ENCODE results near the gene SYT12.
A peak's percentile ranks its signal among the peaks of the same experiment; 100 is the strongest.
"Not testable (repeated sequence)": the region's sequence is repeated elsewhere in the genome, so short reads cannot be mapped to it uniquely, and the experiment has no call there.

The SYT12 gene

GRCh38 chr11:67022961-67023956 is at the start of gene SYT12:
TSS of gene SYT12 (plus strand) at chr11:67023134. CDS start at chr11:67030145, 7,011 bp downstream.
- DNase-seq, result peak; percentile 22

- no peak for DNase-seq
Measured at GRCh38 chr11:66973956-66974580, 48.9 kb upstream of the SYT12 start.

GRCh38 chr11:66974724-66975404 is 48.1 kb upstream of the SYT12 start, which contains the start of gene C11orf86:
TSS of gene C11orf86 (plus strand) at chr11:66975304. CDS start at chr11:66975363, 59 bp downstream.
- no peak for DNase-seq

- no peak for DNase-seq
Measured at GRCh38 chr11:66975405-66976027, 47.4 kb upstream of the SYT12 start.

- DNase-seq, result peak; percentile 18
Measured at GRCh38 chr11:66976028-66976467, 46.9 kb upstream of the SYT12 start.

- no peak for DNase-seq
Measured at GRCh38 chr11:66976925-66977324, 46.0 kb upstream of the SYT12 start.

- no peak for DNase-seq
Measured at GRCh38 chr11:66978229-66978628, 44.7 kb upstream of the SYT12 start.

GRCh38 chr11:66978717-66979116 is 44.2 kb upstream of the SYT12 start:
- no peak for DNase-seq

GRCh38 chr11:66979336-66979980 is 43.5 kb upstream of the SYT12 start:
- no peak for DNase-seq

GRCh38 chr11:66981976-66982578 is 40.9 kb upstream of the SYT12 start:
- DNase-seq, result peak; percentile 44

- DNase-seq, result no peak
Measured at GRCh38 chr11:66983275-66983924, 39.5 kb upstream of the SYT12 start.

- no peak for DNase-seq
Measured at GRCh38 chr11:66985508-66986177, 37.3 kb upstream of the SYT12 start.

- no peak for DNase-seq
Measured at GRCh38 chr11:66986178-66986545, 36.8 kb upstream of the SYT12 start.

GRCh38 chr11:66987158-66987620 is 35.7 kb upstream of the SYT12 start:
- DNase-seq, result no peak

- no peak for DNase-seq
Measured at GRCh38 chr11:66987924-66988637, 34.9 kb upstream of the SYT12 start.

- not testable (repeated sequence) for DNase-seq
Measured at GRCh38 chr11:66988741-66989140, 34.2 kb upstream of the SYT12 start.

GRCh38 chr11:66989360-66989759 is 33.6 kb upstream of the SYT12 start:
- not testable (repeated sequence) for DNase-seq

- no peak for DNase-seq
Measured at GRCh38 chr11:66992041-66992440, 30.9 kb upstream of the SYT12 start.

GRCh38 chr11:66996609-66997273 is 26.2 kb upstream of the SYT12 start:
- DNase-seq, result no peak
